ENCODE data around the gene MICAL2. TPM values are rescaled to one million over a fixed set of nuclear protein-coding genes. Genes with fewer than 3 reads are reported as not detected.

The MICAL2 gene
- total and polyA plus RNA-seq, 7 donors: 6.8 to 45.7 (median 15.0) TPM

DNA sequence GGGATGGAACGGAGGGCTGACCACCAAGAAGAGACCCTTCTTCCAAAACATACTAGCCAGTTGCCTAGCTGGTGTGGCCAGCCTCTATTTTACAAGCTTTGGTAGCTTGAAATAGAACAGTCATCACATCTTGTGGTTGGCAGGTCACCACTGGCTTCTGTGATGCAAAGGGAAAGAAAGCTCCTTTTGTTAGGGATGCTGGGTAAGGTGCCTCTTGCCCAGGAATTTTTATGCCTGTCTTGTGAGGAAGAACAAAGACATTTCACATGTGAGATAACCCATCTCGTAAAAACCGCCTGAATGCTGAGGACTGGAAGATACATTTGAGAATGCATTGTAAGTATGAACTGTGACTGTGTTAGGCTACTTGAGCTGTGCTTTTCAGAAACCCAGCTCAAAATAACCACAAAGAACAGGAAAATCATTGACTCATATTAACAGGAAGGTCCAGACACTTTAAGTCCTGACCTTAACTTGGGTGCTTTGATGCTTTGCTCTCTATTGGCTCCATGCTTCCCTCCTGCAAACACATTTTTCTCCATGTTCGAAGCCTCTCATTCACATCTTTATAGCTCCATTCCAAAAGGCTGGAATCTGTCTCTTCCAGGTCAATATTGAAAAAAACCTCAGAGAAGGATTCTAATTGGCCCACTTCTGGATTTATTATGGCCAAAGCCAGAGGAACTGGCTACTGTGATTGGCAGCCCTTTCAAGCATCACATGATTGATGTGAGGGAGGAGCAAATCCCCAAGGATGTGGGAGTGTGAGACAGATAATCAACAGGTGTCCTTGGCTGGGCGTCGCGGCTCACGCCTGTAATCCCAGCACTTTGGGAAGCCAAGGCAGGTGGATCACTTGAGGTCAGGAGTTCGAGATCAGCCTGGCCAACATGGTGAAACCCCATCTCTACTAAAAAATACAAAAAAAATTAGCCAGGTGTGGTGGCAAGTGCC, 53.9 kb downstream of the MICAL2 start:
- peaks cover 30% of the 10 kb centered on the region for H3K4me1 ChIP-seq
- H3K9me3 ChIP-seq: no peaks in the 10 kb centered on the region
- TF ChIP-seq, protein P1, sequence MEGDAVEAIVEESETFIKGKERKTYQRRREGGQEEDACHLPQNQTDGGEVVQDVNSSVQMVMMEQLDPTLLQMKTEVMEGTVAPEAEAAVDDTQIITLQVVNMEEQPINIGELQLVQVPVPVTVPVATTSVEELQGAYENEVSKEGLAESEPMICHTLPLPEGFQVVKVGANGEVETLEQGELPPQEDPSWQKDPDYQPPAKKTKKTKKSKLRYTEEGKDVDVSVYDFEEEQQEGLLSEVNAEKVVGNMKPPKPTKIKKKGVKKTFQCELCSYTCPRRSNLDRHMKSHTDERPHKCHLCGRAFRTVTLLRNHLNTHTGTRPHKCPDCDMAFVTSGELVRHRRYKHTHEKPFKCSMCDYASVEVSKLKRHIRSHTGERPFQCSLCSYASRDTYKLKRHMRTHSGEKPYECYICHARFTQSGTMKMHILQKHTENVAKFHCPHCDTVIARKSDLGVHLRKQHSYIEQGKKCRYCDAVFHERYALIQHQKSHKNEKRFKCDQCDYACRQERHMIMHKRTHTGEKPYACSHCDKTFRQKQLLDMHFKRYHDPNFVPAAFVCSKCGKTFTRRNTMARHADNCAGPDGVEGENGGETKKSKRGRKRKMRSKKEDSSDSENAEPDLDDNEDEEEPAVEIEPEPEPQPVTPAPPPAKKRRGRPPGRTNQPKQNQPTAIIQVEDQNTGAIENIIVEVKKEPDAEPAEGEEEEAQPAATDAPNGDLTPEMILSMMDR (IDR thresholded peaks at IDR 0.05): no peak
- 63 to 72% (median 69%) methylated on average over 9 of the region's 9 CpGs for WGBS, 3 donors
- H3K4me3 ChIP-seq: no peak overlapping the region
- peaks cover 0 to 13% of the 10 kb centered on the region in 2 donors for H3K36me3 ChIP-seq (ENCODE audit: insufficient read depth in 1 of 2, low read depth in 1 of 2)
- no peaks in the 10 kb centered on the region for H3K27me3 ChIP-seq (ENCODE audit: insufficient read depth in 3 of 3, low read length in 2 of 3)
- intact Hi-C loops (cut with DNase I): no loop called here
- ATAC-seq: peak; percentile 28 to 43 (median 40)
- no peak for DNase-seq
- peak overlapping the region; percentile 37 for H3K27ac ChIP-seq

DNA sequence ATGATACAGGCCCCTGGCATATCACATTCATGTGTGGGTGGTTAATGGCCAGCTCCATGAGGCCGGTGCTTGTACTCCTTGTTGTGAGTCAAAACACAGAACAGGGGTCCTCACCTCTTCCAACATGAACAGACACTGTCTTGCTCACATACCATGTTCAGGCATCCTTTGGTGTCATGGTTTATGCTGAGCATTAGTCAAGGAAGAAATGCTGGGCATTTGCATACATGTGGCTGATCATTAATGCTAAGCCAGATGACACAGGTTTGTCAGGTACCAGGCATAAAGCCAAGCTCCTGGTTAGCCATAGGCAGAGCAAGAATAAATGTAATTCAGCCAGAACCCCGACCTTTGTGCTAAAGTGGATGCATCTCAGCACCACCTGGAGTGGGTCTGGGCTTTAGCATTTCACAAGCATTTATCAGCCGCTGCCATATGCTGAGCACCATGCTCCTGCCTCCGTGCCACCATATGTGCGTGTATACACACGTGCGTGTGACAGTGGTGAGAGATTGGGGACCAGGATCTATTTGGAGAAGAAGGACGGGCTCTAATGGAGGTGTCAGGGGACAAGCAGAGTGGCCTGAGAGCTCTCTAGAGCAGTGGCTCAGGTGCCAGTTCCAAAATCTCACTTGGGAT, 55.0 kb downstream of the MICAL2 start:
- TF ChIP-seq, protein P1 (IDR thresholded peaks at IDR 0.05): no peak
- H3K4me3 ChIP-seq: no peak overlapping the region
- WGBS, 3 donors: 68 to 92% (median 88%) methylated on average over 8 of the region's 8 CpGs
- H3K36me3 ChIP-seq (ENCODE audit: insufficient read depth in 1 of 2, low read depth in 1 of 2): peaks cover 0 to 13% of the 10 kb centered on the region in 2 donors
- H3K27ac ChIP-seq: no peak overlapping the region
- DNase-seq (no peak), ATAC-seq (no peak)
- H3K9me3 ChIP-seq: no peaks in the 10 kb centered on the region
- intact Hi-C loops (cut with DNase I): no loop called here
- peaks cover 22% of the 10 kb centered on the region for H3K4me1 ChIP-seq
- no peaks in the 10 kb centered on the region for H3K27me3 ChIP-seq (ENCODE audit: insufficient read depth in 3 of 3, low read length in 2 of 3)

DNA sequence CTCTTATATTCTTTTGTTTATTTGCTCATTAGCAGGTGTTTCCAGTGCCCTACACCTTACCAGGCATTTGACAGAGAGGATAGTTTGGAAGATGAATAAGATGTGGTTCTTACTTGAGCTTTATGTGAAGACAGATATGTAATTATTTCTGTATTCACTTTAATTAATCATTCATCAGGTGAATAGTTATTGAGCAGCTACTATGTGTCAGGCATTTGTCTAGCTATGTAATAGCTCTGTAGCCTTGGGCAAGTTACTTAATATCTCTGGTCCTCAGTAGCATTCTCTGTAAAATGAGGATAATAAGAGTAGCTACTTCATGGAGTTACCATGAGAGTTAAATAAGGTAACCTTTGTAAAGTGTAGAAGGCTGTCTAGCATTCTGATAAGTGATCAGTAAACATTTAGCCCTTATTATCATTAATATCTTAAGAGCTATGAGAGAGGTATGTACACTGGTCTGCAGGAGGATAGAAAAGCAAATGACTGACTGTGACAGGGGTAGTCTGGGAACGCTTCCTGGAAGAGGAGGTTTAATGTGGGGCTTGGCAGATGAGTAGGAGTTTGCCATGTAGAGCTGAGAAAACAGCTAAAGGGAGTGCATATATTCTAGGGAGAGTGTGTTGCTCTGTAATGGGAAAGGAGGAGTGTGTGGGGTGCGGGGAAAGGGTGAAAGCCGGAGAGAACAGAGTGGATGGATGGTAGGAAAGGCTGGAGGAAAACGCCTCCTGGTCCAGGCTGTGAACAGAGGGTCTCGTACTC, 56.1 kb downstream of the MICAL2 start:
- Histone ChIP-seq H3K27ac (no peak overlapping the region), H3K27me3 (ENCODE audit: insufficient read depth in 3 of 3, low read length in 2 of 3) (no peaks in the 10 kb centered on the region), H3K36me3 (ENCODE audit: insufficient read depth in 1 of 2, low read depth in 1 of 2) (peaks cover 0 to 13% of the 10 kb centered on the region in 2 donors), H3K9me3 (no peaks in the 10 kb centered on the region), H3K4me1 (peaks cover 12% of the 10 kb centered on the region), H3K4me3 (no peak overlapping the region)
- DNase-seq (no peak), ATAC-seq (no peak)
- TF ChIP-seq, protein P1 (IDR thresholded peaks at IDR 0.05): no peak
- intact Hi-C loops (cut with DNase I): no loop called here
- WGBS, 3 donors: 97 to 99% (median 98%) methylated on average over 5 of the region's 5 CpGs

DNA sequence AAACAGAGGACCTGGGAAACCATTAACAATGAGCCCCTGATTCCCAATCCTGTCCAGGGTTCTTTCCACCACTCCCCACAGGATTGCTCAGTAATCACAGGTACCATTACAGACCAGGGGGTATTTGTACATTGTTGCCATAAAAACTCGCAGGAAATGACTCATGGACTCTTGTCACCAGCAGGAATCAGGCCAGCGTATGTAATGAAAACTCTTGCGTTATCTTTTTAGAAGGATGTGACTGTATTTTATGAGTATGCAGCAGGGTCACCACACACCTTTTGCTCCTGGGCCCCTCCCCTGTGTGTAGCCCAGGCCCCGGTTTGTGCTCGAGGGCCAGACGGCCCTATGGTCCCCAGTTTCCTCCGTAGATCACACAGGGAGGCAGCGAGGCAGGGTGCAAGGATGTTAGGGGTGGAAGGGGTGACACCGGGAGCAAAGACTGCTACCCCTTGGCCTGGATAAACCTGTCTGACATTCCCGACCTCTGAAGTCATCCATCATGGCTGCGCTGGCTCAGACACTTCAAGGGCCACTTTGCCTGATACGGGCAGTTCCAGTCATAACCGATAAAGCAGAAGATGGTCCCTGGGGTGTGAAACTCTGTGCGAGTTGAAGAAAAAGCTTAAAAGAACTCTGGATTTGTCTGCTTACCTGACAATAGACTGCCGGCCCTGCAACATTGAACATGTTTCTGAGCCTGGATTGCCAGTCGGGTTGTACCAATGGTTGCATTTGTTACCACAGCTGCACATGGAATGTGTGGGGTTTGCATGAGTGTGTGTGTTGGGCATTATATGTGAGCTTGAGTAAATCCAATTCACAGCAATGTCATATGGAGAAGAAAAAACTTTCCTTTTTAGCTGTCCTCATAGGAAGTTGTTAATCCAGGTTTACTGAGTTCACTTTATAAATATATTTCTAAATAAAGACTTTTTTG, 56.9 kb downstream of the MICAL2 start:
- Histone ChIP-seq H3K27ac (no peak overlapping the region), H3K4me3 (no peak overlapping the region), H3K36me3 (ENCODE audit: insufficient read depth in 1 of 2, low read depth in 1 of 2) (peaks cover 0 to 8% of the 10 kb centered on the region in 2 donors), H3K9me3 (no peaks in the 10 kb centered on the region), H3K27me3 (ENCODE audit: insufficient read depth in 3 of 3, low read length in 2 of 3) (no peaks in the 10 kb centered on the region), H3K4me1 (peaks cover 12% of the 10 kb centered on the region)
- intact Hi-C loops (cut with DNase I): no loop called here
- ATAC-seq (peak in 3 of 4 donors; percentile 24 to 41 (median 26)), DNase-seq (no peak)
- TF ChIP-seq, protein P1 (IDR thresholded peaks at IDR 0.05): no peak
- 81 to 86% (median 85%) methylated on average over 16 of the region's 16 CpGs for WGBS, 3 donors

Data from psoas muscle (tissue), 8 donors.